Endothelial cell of umbilical vein (primary cell): ENCODE measurements around the gene STATH. TPM values are rescaled to one million over a fixed set of nuclear protein-coding genes. Genes with fewer than 3 reads are reported as not detected.

Experiments
- BruUV-seq: library from RNA; stranded (reverse); fragments of 400-500 nt; replicated peaks from 2 replicates; lab custom pipeline; 2021; lab: Mats Ljungman, UMichigan
- CTCF ChIA-PET: fragments of 300-600, 350-600 bp; sonication (Branson Sonifier 250); formaldehyde crosslinking; loops from one replicate; lab custom pipeline; 2021; ENCODE audit warnings: antibody characterized with exemption, inconsistent platforms; lab: Charles Lee
- POLR2A ChIA-PET: fragments of 300-600, 350-600 bp; sonication (Branson Sonifier 250); formaldehyde crosslinking; loops from one replicate; lab custom pipeline; 2021; ENCODE audit warnings: antibody characterized with exemption, inconsistent platforms; lab: Charles Lee
- DNase-seq: peaks from one replicate; pipeline ENCODE4 v3.0.0-alpha.2; 2011; ENCODE audit warnings: low read depth, low spot score
- FAIRE-seq: peaks from 2 replicates; lab custom pipeline; 2011; peaks lifted over from hg19 to GRCh38; lab: Jason Lieb, UNC
- H2AFZ ChIP-seq: 2 replicates; pipeline ENCODE4 v1.6.0; 2012; ENCODE audit warnings: low read depth, low read length, control low read depth, inconsistent platforms
- H3K27ac ChIP-seq: 2 replicates; pipeline ENCODE4 v1.5.1; 2011; ENCODE audit warnings: low read depth, mild to moderate bottlenecking, control low read depth, low read length, moderate library complexity; ENCODE audit not compliant: insufficient read depth
- H3K27me3 ChIP-seq, 2 experiments: 2 replicates each; pipeline versions ENCODE4 v1.6.0 to v1.6.1; 2011; ENCODE audit warnings: low read length in 2 of 2, mixed read lengths in 1 of 2; ENCODE audit not compliant: control insufficient read depth in 2 of 2, insufficient read depth in 2 of 2
- H3K36me3 ChIP-seq, 2 experiments: 2 replicates in 1 of 2; 3 replicates in 1 of 2; pipeline ENCODE4 v1.5.1; 2011; ENCODE audit warnings: low read length in 2 of 2, mild to moderate bottlenecking in 1 of 2, moderate library complexity in 1 of 2; ENCODE audit not compliant: control insufficient read depth in 2 of 2, insufficient read depth in 2 of 2; ENCODE audit errors: extremely low read depth in 1 of 2
- H3K4me1 ChIP-seq: 3 replicates; pipeline ENCODE4 v1.5.1; 2011; ENCODE audit warnings: mild to moderate bottlenecking, low read length; ENCODE audit not compliant: control insufficient read depth, insufficient read depth; ENCODE audit errors: extremely low read depth
- H3K4me2 ChIP-seq: 2 replicates; pipeline ENCODE4 v1.6.1; 2011; ENCODE audit warnings: low read length, control low read depth, mixed read lengths; ENCODE audit not compliant: insufficient read depth
- H3K4me3 ChIP-seq, 3 experiments: fragments of 200-600 bp in 1 of 3; sonication (generic), shearing (Covaris generic) in 1 of 3; replicated peaks in 1 of 3; 2 replicates each; pipeline ENCODE4 v1.5.1; 2011 to 2016; ENCODE audit warnings: control low read depth in 3 of 3, low read length in 3 of 3, mild to moderate bottlenecking in 2 of 3, inconsistent platforms in 1 of 3, low read depth in 1 of 3, moderate library complexity in 1 of 3; ENCODE audit not compliant: insufficient read depth in 1 of 3
- H3K79me2 ChIP-seq: 2 replicates; pipeline ENCODE4 v1.6.0; 2012; ENCODE audit warnings: low read length, inconsistent platforms; ENCODE audit not compliant: control insufficient read depth, insufficient read depth
- H3K9ac ChIP-seq: replicated peaks from 2 replicates; pipeline ENCODE3; 2011; ENCODE audit warnings: low read length, control low read depth; ENCODE audit not compliant: insufficient read depth; ENCODE audit errors: extremely low read depth
- H3K9me1 ChIP-seq: replicated peaks from 3 replicates; pipeline ENCODE4 v1.6.0; 2011; ENCODE audit warnings: mild to moderate bottlenecking, low read length; ENCODE audit not compliant: control insufficient read depth, insufficient read depth; ENCODE audit errors: extremely low read depth
- H3K9me3 ChIP-seq: replicated peaks from 2 replicates; pipeline ENCODE4 v1.5.1; 2012; ENCODE audit warnings: low read length, inconsistent platforms; ENCODE audit not compliant: control insufficient read depth, insufficient read depth
- H4K20me1 ChIP-seq: replicated peaks from 2 replicates; pipeline ENCODE3; 2011; ENCODE audit warnings: mild to moderate bottlenecking, low read length; ENCODE audit not compliant: control insufficient read depth, insufficient read depth; ENCODE audit errors: extremely low read depth
- EZH2 ChIP-seq: IDR thresholded peaks from 2 replicates; pipeline ENCODE4 v1.6.1; 2012; ENCODE audit warnings: borderline replicate concordance, low read depth, mild to moderate bottlenecking, moderate library complexity, low read length, inconsistent platforms; ENCODE audit not compliant: severe bottlenecking
- FOS ChIP-seq: IDR thresholded peaks from 2 replicates; pipeline ENCODE4 v1.6.1; 2011; ENCODE audit warnings: mild to moderate bottlenecking, low read length, moderate library complexity, borderline replicate concordance; ENCODE audit not compliant: insufficient read depth
- GATA2 ChIP-seq: IDR thresholded peaks from 2 replicates; pipeline ENCODE4 v1.7.0; 2011; ENCODE audit warnings: low read depth, mild to moderate bottlenecking, moderate library complexity, mixed read lengths, low read length; ENCODE audit not compliant: insufficient read length, insufficient read depth
- JUN ChIP-seq: IDR thresholded peaks from 2 replicates; pipeline ENCODE4 v1.6.1; 2011; ENCODE audit warnings: borderline replicate concordance, low read depth; ENCODE audit not compliant: insufficient read length, insufficient read depth
- MYC ChIP-seq: IDR thresholded peaks from one replicate; pipeline ENCODE4 v1.6.1; 2011; ENCODE audit warnings: mild to moderate bottlenecking, low read depth, low read length
- POLR2A ChIP-seq: IDR thresholded peaks from 2 replicates; pipeline ENCODE4 v1.6.1; 2012; ENCODE audit warnings: low read depth, mild to moderate bottlenecking, control low read depth, low read length
- POLR2AphosphoS5 ChIP-seq: IDR thresholded peaks from 2 replicates; pipeline ENCODE4 v1.6.1; 2012; ENCODE audit warnings: low read depth, mild to moderate bottlenecking, control low read depth, low read length, moderate library complexity; ENCODE audit not compliant: insufficient read depth
- dilution Hi-C: fragments of 300-500 bp; cut with MboI; formaldehyde crosslinking; loops from one replicate; pipeline ENCODE4 v1.15.0; 2019; ENCODE audit warnings: low sequenced_read_pairs; ENCODE audit not compliant: extremely low pct_ligation_motif_present
- intact Hi-C: fragments of 100-400 bp; cut with micrococcal nuclease; formaldehyde crosslinking; loops from one replicate; pipeline ENCODE4 v1.10.0; 2022
- polyA plus RNA-seq, 4 experiments: library from polyadenylated mRNA; depleted of rRNA in 3 of 4; stranded (reverse) in 3 of 4; unstranded in 1 of 4; fragments of >200 nt; gene quantifications; 2 replicates each; pipeline versions ENCODE4 v1.2.1 to v1.2.3, GENCODE V29; 2011 to 2012; ENCODE audit warnings: missing spikeins in 1 of 4
- total RNA-seq: library from RNA; stranded (reverse); gene quantifications from 2 replicates; pipeline ENCODE4 v1.2.3, GENCODE V29; 2021
- TF ChIP-seq, protein P1 (sequence below), 2 donors: IDR thresholded peaks; 1 replicate in 1 of 2; 2 replicates in 1 of 2; pipeline ENCODE4 v1.5.1; 2011; ENCODE audit warnings: low read length in 2 of 2, mild to moderate bottlenecking in 2 of 2, moderate library complexity in 2 of 2, control low read depth in 1 of 2, inconsistent platforms in 1 of 2, low read depth in 1 of 2; ENCODE audit not compliant: insufficient read depth in 1 of 2; ENCODE audit errors: extremely low read depth in 1 of 2
- TF ChIP-seq, protein P2 (sequence below): IDR thresholded peaks from 2 replicates; pipeline ENCODE4 v1.6.1; 2011; ENCODE audit not compliant: insufficient read depth, insufficient read length

The STATH gene
- total and polyA plus RNA-seq, 2 donors (not counting 3 experiments of a cell fraction or from before 2014, with no cell fraction given) = not detected

DNA sequence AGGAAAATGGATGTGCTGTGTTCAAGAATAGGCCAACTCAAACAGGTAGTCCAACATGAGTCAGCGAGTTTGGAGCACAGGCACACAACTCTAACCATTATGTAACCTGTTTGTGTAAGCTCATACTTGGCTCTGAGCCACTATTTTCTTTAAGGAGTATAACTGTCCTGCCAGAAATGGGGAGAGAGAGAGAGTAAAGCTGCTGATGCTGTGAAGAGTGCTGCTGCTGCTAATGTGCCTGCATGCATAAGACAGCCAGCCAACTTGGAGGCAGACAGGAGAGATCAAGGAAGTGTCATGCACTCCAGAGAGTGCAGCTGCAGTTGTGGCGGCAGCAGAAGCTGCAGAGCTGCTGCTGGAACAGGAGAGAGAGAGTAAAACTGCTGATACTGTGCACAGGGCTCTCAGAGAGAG, 11.7 kb upstream of the STATH start:
- Histone ChIP-seq H3K4me1 (no peaks in the 10 kb centered on the region), H2AFZ (no peak overlapping the region), H3K27me3 (peaks cover 2% of the 10 kb centered on the region in 2 experiments), H3K9me3 (no peaks in the 10 kb centered on the region), H3K36me3 (no peaks in the 10 kb centered on the region), H3K9me1 (no peaks in the 10 kb centered on the region), H4K20me1 (no peaks in the 10 kb centered on the region), H3K4me2 (no peak overlapping the region), H3K27ac (no peak overlapping the region), H3K9ac (no peak overlapping the region), H3K4me3 (no peak overlapping the region), H3K79me2 (no peaks in the 10 kb centered on the region)
- POLR2A ChIA-PET = no interaction called here
- intact Hi-C loops = no loop called here
- CTCF ChIA-PET = no interaction called here
- BruUV-seq = no TSS peak
- peak; percentile 29 for DNase-seq
- TF ChIP-seq POLR2AphosphoS5 (no peak), MYC (no peak), GATA2 (no peak), POLR2A (no peak), EZH2 (no peak), JUN (no peak), FOS (no peak)
- TF ChIP-seq, protein P1, sequence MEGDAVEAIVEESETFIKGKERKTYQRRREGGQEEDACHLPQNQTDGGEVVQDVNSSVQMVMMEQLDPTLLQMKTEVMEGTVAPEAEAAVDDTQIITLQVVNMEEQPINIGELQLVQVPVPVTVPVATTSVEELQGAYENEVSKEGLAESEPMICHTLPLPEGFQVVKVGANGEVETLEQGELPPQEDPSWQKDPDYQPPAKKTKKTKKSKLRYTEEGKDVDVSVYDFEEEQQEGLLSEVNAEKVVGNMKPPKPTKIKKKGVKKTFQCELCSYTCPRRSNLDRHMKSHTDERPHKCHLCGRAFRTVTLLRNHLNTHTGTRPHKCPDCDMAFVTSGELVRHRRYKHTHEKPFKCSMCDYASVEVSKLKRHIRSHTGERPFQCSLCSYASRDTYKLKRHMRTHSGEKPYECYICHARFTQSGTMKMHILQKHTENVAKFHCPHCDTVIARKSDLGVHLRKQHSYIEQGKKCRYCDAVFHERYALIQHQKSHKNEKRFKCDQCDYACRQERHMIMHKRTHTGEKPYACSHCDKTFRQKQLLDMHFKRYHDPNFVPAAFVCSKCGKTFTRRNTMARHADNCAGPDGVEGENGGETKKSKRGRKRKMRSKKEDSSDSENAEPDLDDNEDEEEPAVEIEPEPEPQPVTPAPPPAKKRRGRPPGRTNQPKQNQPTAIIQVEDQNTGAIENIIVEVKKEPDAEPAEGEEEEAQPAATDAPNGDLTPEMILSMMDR (IDR thresholded peaks at IDR 0.05; ENCODE audit: extremely low read depth in 1 of 2, insufficient read depth in 1 of 2, low read depth in 1 of 2, low read length in 2 of 2) = no peak
- TF ChIP-seq, protein P2, sequence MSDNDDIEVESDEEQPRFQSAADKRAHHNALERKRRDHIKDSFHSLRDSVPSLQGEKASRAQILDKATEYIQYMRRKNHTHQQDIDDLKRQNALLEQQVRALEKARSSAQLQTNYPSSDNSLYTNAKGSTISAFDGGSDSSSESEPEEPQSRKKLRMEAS = no peak
- FAIRE-seq = peak; percentile 58
- dilution Hi-C loops = no loop called here
